ENCODE measurements around the gene E2F2.

Gene E2F2

DNA sequence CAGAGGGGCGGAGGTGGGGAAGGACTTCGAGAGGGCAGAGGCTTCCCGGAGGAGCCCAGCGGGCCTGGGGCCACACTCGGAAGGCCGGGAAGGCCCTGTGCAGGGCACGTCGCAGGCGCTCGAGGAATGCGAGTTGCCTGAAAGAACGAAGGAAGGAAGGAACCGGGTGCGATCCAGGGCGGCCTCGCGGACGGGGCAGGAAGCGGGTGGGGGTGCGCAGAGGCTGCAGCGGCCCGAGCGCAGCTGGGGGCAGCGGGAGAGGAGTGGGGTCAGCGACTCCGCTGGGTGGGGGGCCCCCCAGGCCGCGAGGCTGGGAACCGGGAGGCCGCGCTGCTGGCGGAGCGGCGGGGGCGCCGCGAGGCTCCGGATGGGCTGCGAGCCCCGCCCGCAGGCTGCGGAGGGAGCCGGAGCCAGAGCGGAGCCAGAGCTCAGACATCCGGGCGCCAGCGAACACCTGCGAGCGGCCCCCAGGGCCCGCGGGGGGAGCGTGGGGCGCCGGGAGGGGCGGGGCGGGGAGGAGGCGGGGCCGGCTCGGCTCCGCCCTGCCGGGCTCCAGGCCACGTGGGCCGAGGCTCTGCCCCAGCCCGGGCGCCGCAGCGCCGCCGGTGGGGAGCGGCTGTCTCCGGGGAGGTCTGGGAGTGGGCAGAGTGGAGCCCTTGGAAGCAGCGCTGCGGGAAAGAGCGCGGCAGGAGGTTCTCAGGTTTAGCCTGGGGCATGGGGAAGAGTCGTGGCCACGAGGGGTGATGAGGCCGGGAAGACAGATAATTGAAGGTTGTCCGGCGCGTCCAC, 23.6 kb upstream of the E2F2 start:
- peaks cover 67% of the 10 kb centered on the region for H3K4me1 Mint-ChIP-seq
- H3K4me3 Mint-ChIP-seq = peak overlapping the region; percentile 87 to 92 (median 92)
- TF ChIP-seq, protein P1, sequence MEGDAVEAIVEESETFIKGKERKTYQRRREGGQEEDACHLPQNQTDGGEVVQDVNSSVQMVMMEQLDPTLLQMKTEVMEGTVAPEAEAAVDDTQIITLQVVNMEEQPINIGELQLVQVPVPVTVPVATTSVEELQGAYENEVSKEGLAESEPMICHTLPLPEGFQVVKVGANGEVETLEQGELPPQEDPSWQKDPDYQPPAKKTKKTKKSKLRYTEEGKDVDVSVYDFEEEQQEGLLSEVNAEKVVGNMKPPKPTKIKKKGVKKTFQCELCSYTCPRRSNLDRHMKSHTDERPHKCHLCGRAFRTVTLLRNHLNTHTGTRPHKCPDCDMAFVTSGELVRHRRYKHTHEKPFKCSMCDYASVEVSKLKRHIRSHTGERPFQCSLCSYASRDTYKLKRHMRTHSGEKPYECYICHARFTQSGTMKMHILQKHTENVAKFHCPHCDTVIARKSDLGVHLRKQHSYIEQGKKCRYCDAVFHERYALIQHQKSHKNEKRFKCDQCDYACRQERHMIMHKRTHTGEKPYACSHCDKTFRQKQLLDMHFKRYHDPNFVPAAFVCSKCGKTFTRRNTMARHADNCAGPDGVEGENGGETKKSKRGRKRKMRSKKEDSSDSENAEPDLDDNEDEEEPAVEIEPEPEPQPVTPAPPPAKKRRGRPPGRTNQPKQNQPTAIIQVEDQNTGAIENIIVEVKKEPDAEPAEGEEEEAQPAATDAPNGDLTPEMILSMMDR (IDR thresholded peaks at IDR 0.05; ENCODE audit: unreplicated experiment in 3 of 3) = no peak
- H3K9me3 Mint-ChIP-seq = no peaks in the 10 kb centered on the region
- H3K27me3 Mint-ChIP-seq (ENCODE audit: low read depth) = no peaks in the 10 kb centered on the region
- peak overlapping the region; percentile 99 for H3K27ac Mint-ChIP-seq
- H3K36me3 Mint-ChIP-seq (ENCODE audit: low read depth) = peaks cover 29% of the 10 kb centered on the region

- no peaks in the 10 kb centered on the region for H3K27me3 Mint-ChIP-seq (ENCODE audit: low read depth)
- peak overlapping the region; percentile 72 to 84 (median 80) for H3K4me3 Mint-ChIP-seq
- H3K27ac Mint-ChIP-seq = peak overlapping the region; percentile 97 to 99 (median 99)
- H3K4me1 Mint-ChIP-seq = peaks cover 67% of the 10 kb centered on the region
- H3K36me3 Mint-ChIP-seq (ENCODE audit: low read depth) = peaks cover 29% of the 10 kb centered on the region
- TF ChIP-seq, protein P1 (IDR thresholded peaks at IDR 0.05; ENCODE audit: unreplicated experiment in 3 of 3) = no peak
- H3K9me3 Mint-ChIP-seq = no peaks in the 10 kb centered on the region
Observed at GRCh38 chr1:23554127-23554480, 23.1 kb upstream of the E2F2 start.

DNA sequence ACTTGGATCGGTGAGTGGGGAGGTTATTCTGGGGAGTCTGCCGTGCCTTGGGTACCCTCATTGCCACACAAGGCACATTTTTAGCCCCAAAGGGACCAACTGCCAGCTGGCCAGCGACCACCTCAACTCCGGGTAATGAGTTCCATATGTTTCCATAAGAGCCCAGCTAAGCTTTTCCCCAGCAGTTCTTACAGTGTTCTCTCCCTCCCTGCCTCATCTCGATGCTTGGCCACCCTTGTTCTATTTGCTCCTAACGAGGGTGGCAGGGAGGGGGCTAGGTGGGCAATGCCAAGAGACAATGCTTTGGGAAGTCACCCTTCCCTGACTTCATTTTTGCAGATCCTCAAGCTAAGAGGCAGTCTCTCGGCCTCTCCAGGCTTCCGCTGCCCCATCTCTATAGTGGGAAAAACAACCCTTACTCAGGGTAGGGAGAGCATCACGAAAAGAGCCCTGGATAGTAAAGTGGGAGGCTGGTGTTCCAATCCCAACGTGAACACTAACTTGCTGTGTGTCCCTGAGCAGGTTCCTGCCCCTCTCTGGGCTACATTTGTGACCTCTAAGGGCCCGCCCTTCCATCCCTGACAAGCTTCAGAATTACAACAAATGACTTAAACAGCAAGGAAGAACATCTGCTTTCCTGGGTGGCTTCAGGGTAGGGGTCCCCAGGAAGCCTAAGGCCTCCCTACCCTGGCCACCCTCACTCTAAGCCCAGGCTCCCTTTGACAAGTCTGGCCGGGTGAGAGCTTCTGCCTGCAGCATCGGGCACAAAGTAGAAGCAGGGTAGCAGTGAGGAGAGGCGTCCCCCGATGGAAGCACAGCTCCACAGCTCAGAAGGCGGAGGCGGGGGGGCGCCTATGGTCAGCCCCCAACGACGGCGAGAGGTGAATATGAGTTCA, 22.4 kb upstream of the E2F2 start:
- TF ChIP-seq, protein P1 (IDR thresholded peaks at IDR 0.05; ENCODE audit: unreplicated experiment in 3 of 3) = no peak
- Mint-ChIP-seq H3K27me3 (ENCODE audit: low read depth) (no peaks in the 10 kb centered on the region), H3K9me3 (no peaks in the 10 kb centered on the region), H3K4me3 (peak overlapping the region; percentile 72 to 84 (median 80)), H3K27ac (peak overlapping the region; percentile 97 to 99 (median 99)), H3K36me3 (ENCODE audit: low read depth) (peaks cover 25% of the 10 kb centered on the region), H3K4me1 (peaks cover 71% of the 10 kb centered on the region)

DNA sequence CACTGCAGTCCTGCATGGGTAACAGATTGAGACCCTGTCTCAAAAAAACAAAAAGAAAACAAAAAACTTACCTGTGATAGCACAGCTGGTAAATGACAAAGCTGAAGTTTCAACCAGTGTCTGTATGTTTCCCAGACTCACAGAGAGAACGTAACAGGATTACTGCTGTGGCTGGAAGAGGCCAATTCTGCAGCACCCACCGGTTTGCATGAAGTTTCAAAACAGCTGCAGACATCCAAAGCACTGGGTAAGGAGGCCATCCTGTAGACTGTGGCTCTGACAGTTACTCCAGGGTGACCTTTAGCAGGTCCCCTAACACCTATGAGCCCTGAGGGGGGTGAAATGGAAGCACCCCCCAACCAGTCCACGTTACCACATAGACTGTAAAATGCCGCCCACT, 20.8 kb upstream of the E2F2 start:
- TF ChIP-seq, protein P1 (IDR thresholded peaks at IDR 0.05; ENCODE audit: unreplicated experiment in 3 of 3) = no peak
- H3K9me3 Mint-ChIP-seq = no peaks in the 10 kb centered on the region
- H3K27ac Mint-ChIP-seq = peak overlapping the region; percentile 76 to 99 (median 97)
- peaks cover 66% of the 10 kb centered on the region for H3K4me1 Mint-ChIP-seq
- H3K27me3 Mint-ChIP-seq (ENCODE audit: low read depth) = no peaks in the 10 kb centered on the region
- H3K36me3 Mint-ChIP-seq (ENCODE audit: low read depth) = peaks cover 9% of the 10 kb centered on the region
- H3K4me3 Mint-ChIP-seq = peak overlapping the region in 2 of 3 experiments; percentile 12 to 40

GRCh38 chr1:23548704-23549143, 17.7 kb upstream of the E2F2 start:
- TF ChIP-seq, protein P1 (IDR thresholded peaks at IDR 0.05; ENCODE audit: unreplicated experiment in 3 of 3) = no peak
- H3K36me3 Mint-ChIP-seq (ENCODE audit: low read depth) = no peaks in the 10 kb centered on the region
- H3K27me3 Mint-ChIP-seq (ENCODE audit: low read depth) = no peaks in the 10 kb centered on the region
- peaks cover 44% of the 10 kb centered on the region for H3K4me1 Mint-ChIP-seq
- H3K4me3 Mint-ChIP-seq = no peak overlapping the region
- H3K9me3 Mint-ChIP-seq = no peaks in the 10 kb centered on the region
- peak overlapping the region; percentile 87 to 96 (median 90) for H3K27ac Mint-ChIP-seq

Data from nephron (organoid).